ENCODE results near the gene TBX10.

GRCh38 chr11:67647471-67647870, 7.9 kb upstream of the TBX10 start:
- TF ChIP-seq, protein P1, sequence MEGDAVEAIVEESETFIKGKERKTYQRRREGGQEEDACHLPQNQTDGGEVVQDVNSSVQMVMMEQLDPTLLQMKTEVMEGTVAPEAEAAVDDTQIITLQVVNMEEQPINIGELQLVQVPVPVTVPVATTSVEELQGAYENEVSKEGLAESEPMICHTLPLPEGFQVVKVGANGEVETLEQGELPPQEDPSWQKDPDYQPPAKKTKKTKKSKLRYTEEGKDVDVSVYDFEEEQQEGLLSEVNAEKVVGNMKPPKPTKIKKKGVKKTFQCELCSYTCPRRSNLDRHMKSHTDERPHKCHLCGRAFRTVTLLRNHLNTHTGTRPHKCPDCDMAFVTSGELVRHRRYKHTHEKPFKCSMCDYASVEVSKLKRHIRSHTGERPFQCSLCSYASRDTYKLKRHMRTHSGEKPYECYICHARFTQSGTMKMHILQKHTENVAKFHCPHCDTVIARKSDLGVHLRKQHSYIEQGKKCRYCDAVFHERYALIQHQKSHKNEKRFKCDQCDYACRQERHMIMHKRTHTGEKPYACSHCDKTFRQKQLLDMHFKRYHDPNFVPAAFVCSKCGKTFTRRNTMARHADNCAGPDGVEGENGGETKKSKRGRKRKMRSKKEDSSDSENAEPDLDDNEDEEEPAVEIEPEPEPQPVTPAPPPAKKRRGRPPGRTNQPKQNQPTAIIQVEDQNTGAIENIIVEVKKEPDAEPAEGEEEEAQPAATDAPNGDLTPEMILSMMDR (IDR thresholded peaks at IDR 0.05), result no peak
- TF ChIP-seq POLR2AphosphoS5 (IDR thresholded peaks at IDR 0.05), result no peak
- no peak for TF ChIP-seq EP300 (IDR thresholded peaks at IDR 0.05)
- TF ChIP-seq POLR2A (IDR thresholded peaks at IDR 0.05; ENCODE audit: low read depth), result no peak
